Liver (tissue), 3 donors: Measurements from ENCODE around the gene RPS3.

ENCODE experiments used
- ATF3 ChIP-seq: IDR thresholded peaks from 2 replicates; pipeline ENCODE4 v1.6.1; 2016; ENCODE audit warnings: antibody characterized with exemption
- CTCF ChIP-seq: fragments of 150-350 bp; IDR thresholded peaks from 2 replicates; pipeline ENCODE4 v1.5.1; 2017; ENCODE audit warnings: improper control_type of control experiment, low read depth, low read length; ENCODE audit not compliant: missing input control
- MAX ChIP-seq: IDR thresholded peaks from 2 replicates; pipeline ENCODE4 v1.6.1; 2016; ENCODE audit warnings: antibody characterized with exemption
- SP1 ChIP-seq: IDR thresholded peaks from 2 replicates; pipeline ENCODE4 v1.6.1; 2018; ENCODE audit warnings: antibody characterized with exemption, mild to moderate bottlenecking
- ZBTB33 ChIP-seq: IDR thresholded peaks from 2 replicates; pipeline ENCODE4 v1.6.1; 2016; ENCODE audit warnings: antibody characterized with exemption
- donor health status: healthy.
- donor health status: healthy.

GRCh38 chr11:75439495-75440120 lies 40.3 kb downstream of the RPS3 start:
- TF ChIP-seq CTCF (no peak), SP1 (no peak), ATF3 (no peak), ZBTB33 (no peak), MAX (no peak)
